ENCODE results near the gene DHRS13.
"Not testable (repeated sequence)": the region's sequence is repeated elsewhere in the genome, so short reads cannot be mapped to it uniquely, and the experiment has no call there.

The DHRS13 gene

DNA sequence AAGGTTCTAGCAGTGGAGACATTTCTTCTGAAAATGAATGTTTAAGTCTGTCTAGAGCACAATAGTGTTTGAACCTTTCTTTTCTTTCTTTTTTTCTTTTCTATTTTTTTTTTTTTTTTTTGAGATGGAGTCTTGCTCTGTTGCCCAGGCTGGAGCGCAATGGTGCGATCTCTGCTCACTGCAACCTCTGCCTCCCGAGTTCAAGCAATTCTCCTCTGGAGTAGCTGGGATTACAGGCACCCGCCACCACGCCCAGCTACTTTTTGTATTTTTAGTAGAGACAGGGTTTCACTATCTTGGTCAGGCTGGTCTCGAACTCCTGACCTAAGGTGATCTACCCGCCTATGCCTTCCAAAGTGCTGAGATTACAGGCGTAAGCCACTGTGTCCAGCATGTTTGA lies 31.6 kb upstream of the DHRS13 start:
- DNase-seq: not testable (repeated sequence)

DNA sequence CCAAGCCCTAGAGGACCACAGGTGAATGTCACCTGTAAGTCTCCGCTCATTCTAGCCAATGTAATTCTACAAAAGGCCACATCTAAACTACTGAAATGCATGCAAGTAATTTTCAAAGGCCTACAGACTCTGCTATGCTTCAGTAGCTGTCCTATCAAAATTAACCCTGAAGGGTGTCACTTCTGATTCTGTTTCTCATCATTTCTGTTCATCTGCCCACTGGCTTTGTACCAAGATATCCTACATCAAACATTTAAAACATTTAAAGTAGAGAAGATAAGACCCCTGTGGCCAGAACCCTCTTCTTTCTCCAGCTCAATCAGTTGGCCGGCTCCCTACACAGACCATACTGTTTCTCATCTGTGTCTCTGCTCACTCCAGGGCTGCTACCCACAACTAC lies 26.9 kb upstream of the DHRS13 start:
- DNase-seq: no peak

DNA sequence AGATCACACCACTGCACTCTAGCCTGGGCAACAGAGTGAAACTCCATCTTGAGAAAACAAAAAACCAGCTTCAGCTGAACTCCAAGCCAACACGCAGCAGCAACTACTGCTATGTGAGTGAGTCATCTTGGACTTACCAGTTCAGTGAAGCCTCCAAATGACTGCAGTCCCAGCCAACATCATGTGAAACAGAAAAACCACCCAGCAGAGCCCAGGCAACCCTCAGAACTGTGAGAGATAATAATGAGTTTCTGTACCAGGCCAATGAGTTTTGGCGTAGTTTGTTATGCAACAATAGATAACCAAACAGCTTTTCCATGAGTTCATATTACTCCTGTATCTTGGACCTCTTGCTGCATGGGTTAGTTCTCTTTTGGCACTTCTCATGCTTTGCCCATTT lies 25.2 kb upstream of the DHRS13 start:
- DNase-seq: peak in 1 of 2 donors; percentile 21

DNA sequence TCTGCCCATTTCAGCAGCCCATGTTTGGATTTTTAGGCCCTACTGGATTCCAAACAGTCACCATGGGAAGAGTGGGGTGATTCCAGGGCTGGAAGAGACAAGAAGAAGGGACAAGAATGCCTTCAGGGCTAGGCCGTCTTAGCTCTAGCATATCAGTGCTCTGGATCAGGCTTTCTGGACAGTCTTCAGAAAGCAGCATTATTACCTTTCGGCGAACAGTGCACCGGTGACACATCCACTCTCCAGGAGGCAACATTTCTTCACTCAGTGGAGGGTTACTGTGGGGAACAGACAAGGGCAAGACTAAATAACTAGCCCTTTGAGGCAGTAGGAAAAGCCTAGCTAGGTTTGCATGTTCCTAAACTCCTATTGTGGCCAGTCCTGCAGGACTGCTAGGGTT lies 23.9 kb upstream of the DHRS13 start:
- no peak for DNase-seq

DNA sequence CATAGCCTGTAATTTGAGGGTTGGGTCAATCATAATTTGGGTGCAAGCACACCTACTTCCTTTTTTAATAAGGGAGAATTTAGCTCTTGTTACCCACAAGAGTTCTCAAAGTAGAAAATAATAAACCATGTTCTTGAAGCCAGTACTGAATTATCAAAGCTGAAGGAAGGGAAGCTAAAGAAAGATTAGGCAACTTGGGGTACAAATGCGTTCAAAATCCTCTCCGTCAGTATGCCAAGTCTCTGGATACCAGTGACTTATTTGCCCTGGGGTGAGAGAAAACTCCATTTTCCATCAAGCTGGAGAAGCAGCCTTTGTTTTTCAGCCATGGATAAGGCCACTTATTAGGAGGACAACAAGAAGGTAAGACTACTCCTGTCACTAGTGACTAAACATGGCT lies 23.5 kb upstream of the DHRS13 start:
- DNase-seq: no peak

DNA sequence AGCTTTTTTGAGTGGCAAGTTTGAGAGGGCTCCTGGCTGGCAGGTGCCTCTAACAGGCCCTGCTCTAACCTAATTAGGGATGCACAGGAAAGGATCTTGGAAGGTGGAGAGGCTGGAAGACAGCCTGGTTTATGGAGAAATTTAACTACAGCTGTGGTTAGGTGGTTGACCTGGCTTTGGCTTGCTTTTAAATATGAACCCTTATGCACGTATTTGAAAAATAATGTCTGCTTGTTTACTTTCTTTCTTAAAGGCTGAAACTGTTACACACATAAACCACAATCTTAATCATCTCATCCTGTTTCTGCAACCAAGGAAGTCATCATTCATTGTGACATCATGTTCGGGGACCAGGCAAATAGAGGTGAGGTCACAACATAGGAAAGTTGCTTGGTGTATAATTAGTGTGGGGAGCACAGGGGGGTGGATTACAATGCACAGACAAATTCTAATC lies 23.1 kb upstream of the DHRS13 start:
- DNase-seq: no peak

DNA sequence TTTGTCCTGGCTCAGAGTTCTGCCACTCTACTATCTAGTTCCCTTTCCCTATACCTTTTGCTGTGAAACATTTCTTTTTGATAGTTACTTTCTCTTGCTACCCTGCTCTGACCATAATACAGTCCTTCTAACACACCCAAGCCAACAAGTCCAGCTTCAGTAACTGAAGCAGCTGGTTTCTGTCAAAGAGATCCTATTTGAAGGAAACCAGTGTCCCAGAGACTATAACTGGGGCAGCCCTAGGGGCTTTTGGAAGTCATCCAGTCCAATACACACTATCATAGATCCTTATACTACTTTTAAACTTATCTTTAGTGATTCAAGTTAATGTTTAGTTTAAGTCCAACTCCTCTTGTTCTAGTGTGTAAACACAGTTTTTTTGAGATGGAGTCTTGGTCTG lies 17.3 kb upstream of the DHRS13 start:
- DNase-seq: no peak

DNA sequence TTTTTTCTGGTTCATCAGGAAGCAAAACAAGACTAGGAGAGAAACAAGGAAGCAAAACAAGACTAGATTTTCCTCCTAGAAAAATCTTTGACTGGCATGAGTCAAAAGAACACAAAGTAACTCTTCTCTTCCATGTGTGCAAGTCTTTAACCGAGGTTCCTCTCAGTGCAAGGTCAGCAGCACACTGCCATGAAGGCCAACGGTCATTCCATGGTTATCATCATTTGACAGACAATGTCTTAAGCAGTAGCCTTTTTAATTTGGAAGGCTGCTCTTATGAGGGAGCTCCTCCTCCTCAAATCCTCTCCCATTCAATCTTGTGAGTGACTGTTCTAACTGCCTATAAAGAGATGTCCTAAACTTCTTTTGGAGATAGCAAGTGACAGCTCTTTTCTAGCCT lies 15.4 kb upstream of the DHRS13 start:
- no peak for DNase-seq

DNA sequence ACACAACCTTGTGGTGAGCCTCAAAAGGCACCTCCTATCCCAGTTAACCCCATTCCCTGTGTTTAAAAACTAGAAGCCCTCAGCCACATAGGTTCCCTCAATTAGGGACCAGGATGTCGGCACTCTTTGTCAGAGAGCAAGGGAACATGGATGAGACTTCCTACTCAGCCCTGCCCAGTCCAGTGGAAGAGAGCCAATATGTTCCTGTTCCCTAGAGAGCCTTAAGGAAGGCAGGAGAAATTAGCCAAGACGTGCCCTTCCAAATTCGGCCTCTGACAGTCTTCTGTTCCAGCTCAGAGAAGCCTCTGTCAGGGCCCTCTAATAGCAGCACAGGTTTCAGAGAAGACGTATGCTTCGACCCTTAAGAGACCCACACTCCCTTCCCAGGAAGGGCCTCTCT lies 14.6 kb upstream of the DHRS13 start:
- DNase-seq: no peak

DNA sequence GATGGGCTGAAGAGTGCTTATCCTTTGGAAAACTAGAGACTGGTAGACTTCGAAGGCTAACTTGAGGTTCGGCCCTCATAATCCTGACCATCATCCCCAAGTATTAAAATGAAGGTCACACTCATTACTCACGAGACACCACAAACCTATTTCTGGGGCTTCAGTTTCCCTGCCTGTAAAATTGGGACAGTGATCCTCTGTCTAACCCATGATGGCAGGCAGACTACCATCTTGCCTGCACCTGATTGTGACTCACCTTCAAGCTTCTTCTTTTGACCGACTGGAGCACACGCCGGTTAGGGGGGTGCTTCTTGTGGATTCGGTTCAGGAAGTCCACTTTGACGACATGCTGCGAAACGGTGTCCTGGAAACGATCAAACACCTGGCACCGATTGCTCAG lies 14.2 kb upstream of the DHRS13 start:
- DNase-seq: no peak

DNA sequence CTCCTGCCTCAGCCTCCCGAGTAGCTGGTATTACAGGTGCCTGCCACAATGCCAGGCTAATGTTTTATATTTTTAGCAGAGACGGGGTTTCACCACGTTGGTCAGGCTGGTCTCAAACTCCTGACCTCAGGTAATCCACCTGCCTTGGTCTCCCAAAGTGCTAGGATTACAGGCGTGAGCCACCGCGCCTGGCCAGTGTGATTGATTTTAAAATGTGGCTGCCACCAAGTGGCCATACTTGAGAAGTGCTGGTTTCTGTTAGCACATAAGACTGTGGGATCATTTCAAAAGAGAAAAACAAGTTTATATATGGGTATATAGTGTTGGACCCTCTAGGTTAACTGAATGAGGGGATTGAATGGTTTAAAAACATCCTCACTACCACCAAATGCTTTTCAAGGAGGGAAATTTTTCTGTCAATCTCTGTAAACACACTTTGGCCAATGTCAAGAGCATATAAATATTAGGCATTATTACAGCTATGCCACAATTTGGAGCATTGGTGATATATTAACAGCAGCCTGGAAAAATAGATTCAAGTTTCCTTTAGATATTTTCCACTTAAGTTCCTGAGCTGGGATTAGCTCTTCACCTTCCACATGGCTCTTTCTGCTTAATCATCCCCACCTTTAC lies 13.5 kb upstream of the DHRS13 start:
- DNase-seq: no peak

DNA sequence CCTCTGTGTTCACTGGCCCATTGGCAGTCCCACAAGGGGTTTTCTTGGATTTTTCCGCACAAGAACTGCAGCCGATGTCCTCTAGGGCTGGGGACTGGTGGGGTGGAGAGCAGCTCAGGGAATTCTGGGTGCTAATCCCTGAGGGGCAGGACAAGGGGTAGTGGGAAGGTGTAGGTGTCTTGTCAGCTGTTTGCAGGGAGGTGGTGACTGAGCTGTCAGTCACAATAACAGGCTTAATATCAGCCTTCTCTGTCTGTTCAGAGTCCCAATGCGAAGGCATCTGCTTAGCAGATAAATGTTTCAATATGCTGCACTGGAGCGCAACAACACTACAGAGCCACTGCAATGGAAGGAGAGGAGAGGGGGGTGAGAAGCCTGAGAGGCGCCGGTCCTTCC lies 10.1 kb upstream of the DHRS13 start:
- no peak for DNase-seq

DNA sequence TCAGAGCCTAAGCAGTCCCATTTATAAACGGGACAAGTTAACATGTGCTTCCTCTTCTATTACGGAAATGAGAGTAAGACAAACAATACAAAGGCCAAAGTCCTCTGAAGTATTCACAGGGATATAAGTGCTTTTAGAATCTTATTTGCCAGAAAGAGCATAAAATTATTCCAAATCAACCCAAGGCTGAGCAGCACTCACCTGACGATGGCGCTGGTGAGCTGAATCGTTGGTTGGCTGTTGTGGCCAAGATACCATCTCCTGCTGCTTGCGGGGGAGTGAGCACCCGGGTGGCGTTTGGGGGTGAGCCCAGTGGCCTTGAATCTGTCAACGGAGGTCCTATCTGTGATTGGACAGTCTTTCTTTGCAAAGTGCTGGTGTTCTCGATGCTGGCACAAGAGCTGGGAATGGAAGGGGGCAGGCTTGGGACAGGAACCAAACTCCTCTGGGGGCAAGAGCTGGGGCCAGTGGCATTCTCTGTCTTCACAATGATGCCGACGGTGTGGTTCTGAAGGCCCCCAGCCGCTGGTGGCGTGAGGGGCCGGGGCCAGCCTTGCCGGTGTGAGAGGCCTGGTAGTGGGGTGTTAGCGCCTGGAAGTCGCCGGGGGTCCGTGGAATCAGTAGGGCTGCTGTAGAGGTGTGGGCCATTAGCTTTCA lies 9.5 kb upstream of the DHRS13 start:
- DNase-seq: no peak

DNA sequence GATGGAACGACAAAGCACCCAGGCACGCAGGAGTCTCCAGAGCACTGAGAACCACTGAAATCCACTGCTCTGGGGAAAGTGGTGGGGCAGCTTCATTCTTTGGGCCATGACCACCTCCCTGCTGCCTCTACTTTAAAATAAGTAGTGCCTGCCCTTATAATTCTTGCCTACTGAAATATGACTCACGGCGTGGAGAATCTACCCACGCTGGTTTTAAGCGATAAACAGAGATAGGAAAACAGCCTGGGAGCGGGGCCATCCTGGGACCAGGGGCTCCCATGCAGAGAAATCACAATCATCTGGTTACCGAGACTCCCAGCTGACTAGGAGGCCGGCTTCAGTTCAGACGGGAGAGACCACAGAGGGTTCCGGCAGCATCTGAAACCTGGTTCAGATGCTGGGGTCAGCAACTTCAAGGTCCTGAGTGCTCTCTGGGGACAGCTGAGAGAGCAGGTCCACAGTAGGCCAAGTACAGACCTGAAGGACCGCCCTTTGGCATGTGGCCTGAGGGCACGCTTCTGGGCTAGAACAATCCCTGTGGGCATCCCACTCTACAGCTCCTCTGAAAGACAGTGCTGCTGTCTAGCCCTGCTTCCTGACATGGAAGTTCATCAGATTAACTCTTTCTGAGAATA lies 8.6 kb upstream of the DHRS13 start:
- DNase-seq: no peak

DNA sequence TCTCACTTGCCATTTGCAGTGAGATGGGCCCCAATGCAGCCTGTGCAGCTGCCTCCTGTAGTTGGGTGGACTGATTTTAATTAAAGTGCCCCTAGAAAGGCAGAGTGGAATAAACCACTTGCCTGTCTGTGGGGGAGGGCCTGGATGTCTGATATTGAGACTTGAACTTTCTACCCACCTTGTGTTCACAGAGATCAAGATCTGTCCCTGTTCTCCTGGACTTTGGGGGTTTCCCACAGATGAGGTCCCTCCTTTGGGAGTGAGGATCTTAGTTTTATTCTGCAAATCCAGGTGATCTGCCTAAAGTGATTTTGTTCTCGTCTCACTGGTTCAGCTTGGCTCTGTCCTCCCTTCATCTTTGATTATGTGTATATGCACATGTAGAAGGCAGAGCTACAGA lies 7.7 kb upstream of the DHRS13 start:
- DNase-seq: no peak

DNA sequence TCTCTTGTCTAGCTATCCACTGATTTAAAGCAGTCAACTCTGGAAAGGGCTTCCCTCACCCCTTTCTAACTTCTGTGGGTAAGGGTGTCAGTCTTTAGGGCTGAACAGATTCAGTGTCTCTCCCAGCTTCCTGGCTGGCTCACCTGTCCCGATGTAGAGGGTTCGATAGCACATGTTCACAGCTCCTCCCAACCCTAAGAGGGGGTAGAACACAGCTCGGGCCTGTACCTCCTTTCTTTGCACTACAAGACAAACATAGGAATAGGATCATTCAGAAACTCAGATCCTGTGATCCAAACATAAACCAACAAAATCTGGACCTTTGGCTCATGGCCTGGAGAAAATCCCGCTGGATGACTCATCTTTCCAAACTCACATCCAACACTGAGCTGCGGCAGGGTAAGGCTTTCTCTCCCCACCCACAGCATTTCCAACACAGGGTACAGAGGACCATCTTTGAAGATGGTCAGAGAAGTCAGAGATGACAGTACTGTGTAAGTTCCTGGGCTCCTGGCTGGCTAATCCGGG lies 5.8 kb upstream of the DHRS13 start:
- DNase-seq: no peak

DNA sequence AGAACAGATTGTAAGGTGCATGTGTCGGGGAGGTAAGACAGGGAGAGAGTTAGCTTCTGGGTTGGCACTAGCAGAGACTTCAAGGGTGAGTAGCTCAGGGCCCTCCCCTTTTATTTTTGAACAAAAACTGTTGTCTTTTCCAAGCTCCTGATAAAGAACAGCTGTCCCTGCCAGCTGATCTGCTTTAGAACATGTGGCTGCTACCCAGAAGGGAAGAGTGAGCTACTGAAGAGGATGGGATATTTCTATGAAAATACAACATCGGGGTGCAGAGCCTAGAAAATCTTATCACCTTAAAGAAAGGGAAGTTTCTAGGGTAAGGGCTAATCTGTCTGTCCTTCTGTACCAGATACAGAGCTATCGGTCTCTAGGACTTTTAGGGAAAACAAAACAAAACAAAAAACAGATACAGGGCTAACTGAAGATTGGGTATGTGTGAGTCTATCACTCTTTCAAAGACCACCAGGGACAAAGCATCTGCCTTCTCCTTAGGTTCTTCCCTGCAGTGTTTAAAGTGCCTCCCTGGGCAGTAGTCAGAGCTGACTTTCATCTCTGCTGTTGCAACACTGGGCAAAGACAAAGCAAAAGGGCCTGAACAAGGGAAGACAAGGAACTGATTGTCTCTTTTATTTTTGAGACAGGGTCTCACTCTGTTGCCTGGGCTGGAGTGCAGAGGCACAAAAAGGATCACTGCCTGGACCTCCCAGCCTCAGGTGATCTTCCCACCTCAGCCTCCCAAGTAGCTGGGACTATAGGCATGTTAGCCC lies 5.0 kb upstream of the DHRS13 start:
- no peak for DNase-seq

DNA sequence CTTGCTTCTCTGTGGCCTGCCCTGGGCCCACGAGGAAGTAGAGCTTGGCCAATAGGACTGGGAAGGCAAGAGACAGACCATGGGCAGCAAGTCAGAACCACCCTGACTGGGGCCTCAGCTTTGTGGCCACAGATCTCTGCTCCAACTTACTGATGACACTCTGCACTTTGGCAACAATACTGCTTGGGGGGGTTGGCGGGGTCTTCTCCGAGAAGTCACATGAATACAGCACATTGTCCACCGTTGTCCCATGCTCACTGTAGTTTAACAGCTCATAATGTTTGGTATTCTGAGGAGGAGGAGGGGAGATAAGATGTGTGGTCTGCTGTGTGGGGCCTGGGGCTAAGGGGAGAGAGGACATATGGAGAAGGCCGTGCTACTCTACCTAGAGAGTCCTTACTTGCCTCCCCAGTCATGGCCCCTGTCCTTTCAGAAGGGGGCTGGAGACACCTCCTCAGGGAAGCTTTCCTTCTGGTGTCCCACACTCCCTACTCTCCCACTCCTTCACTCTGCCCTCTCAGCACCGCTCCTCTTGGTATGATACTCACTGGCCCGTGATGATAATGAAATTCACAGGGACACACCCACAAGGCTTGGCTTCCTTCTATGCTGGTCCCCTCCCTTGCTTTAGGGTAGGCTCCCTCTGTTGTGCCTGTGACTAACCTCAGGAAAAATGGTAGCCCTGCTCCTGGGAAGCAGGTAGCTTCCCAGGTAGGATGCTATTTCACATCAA lies 4.0 kb upstream of the DHRS13 start:
- no peak for DNase-seq

DNA sequence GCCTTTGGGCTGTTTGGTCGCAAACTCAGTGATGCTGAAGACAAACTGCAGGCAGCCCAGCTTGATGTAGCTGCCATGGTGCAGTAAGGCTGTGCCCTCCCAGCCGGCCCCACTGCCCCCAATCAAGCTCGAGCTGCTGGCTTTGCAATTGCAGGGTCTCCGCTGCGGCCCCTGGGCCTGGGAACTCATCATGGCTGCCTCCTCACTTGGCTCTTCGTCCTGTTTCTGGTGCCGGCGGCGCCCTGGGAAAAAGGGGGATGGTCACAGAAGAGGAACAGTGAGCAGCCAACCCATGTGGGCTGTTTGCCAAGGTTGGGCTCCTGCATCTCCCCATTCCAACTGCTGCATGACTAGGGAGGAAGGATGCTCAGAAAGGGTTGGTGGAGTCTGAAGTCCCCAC lies 3.4 kb upstream of the DHRS13 start:
- DNase-seq: no peak

DNA sequence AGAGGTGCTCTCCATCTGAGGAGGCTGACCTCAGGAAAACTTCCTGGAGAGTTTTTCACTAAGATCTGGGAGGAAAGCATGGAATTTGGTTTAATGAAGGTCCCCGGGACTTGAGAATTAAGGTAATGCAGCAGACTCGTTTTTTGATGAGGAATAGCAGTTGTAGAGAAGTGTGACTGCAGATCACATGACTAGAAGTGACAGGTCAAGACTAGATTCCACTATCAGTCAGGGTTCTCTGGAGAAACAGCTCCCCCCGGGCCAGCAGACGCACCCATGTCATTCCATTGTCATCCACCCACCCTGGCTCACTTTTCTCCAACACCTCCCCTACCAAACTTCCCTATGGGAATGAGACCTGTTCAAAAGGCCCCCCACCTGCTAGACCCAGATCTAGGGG lies 1.9 kb upstream of the DHRS13 start:
- no peak for DNase-seq

DNA sequence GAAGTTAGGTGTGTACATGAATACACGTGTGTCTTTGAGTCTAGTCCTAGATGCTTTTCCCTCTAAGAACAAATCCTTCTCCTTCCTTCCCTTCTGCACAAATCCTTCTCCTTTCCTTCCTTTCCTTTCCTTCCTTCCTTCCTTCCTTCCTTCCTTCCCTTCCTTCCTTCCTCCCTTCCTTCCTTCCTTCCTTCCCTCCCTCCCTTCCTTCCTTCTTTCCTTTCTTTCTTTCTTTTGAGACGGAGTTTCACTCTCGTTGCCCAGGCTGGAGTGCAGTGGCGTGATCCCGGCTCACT lies 615 bp upstream of the DHRS13 start:
- DNase-seq: not testable (repeated sequence)

DNA sequence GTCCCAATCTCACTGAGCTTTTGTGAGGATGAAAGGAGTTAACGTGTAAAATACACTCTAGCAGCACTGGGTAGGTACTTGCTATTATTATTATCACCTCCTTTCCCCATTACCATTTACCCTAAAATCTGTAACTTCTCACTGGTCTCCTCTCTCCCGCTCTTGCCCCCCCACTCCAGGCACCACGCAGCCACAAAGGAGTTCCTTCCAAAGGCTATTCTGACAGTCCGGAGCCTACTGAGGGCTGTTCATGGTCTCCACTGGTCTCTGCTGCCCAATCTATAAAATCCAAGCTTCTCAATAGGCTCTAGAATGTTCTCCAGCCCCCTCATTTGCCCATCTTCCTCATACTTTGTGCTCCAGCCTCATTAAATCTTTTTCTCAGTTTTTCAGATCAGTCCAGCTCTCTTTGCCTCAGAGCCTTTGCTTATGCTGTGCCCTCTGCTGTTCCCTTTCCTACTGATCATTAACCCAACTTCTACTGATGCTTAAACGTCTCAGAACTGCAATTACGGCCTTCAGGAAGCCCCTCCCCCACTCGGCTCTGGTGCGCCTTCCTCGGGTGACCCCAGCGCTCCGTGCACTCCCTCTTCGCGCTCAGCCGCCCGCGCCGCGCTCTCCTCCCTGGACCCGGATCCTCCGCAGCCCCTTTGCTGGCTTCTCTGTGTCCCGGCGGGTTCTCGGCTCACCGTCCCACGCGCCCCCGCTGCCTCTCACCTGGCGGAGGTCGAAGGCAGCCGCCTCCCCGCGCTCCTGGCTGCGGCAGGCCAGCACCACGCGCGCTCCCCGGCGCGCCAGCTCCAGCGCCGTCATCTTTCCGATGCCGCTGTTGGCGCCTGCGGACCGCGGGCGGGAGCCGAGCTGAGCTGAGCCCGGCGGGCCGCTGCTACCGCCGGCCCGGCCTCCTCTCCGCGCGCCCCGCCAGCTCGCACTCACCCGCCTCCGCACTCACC lies 737 bp downstream of the DHRS13 start:
- DNase-seq: peak; percentile 47 to 49

Measured in stimulated activated CD4-positive, alpha-beta T cell treated with anti-CD3 and anti-CD28 coated beads, Interleukin-2, amount 100 ng/mL, for 48 hours (primary cell).